SK-N-DZ (cell line): ENCODE results near the gene PRR7.

ENCODE experiments used
- DNase-seq: peaks from one replicate; pipeline ENCODE4 v3.0.0-alpha.2; 2015; ENCODE audit warnings: low spot score

PRR7 gene

GRCh38 chr5:177468685-177469628 lies 22.3 kb downstream of the PRR7 start:
- DNase-seq = no peak

GRCh38 chr5:177469750-177470525 lies 23.3 kb downstream of the PRR7 start:
- no peak for DNase-seq

DNA sequence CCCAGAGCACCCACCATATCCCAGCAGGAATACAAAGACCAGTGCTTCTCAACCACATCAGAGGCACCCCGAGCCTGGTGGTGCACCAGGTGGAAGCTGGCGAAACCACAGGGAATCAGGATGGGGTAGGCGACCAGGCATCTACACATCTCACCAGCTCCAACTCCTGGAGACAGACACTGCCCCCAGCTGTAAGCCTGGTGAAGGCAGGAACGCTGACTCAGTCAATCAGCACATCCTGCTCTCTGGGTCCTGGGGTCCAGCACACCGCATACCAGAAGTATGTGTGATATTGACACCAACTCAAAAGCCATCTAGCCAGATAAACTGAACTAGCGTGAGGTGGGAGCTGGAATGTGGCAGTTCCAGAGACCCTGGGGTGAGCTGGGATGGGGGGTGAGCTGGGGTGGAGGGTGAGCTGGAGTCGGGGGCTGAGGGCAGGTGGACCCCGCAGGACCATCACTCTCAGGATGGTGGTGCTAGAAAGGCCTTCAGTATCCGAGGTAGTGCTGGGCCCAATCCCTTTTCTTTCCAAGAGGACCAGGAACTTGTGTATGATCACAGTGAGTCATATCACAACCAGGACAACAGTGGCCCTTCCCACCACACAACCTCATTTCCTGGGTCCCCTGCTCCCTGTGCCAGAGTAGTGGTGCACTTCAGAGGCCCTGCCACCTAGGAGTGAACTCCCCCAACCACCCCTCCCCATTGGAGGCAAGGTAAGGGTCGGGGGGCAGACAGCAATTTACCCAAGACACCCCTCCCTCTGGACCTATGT lies 24.3 kb downstream of the PRR7 start:
- DNase-seq = no peak

- DNase-seq = no peak
Observed at GRCh38 chr5:177471610-177472356, 25.2 kb downstream of the PRR7 start.

GRCh38 chr5:177472460-177473442 lies 26.1 kb downstream of the PRR7 start:
- DNase-seq = peak; percentile 68

DNA sequence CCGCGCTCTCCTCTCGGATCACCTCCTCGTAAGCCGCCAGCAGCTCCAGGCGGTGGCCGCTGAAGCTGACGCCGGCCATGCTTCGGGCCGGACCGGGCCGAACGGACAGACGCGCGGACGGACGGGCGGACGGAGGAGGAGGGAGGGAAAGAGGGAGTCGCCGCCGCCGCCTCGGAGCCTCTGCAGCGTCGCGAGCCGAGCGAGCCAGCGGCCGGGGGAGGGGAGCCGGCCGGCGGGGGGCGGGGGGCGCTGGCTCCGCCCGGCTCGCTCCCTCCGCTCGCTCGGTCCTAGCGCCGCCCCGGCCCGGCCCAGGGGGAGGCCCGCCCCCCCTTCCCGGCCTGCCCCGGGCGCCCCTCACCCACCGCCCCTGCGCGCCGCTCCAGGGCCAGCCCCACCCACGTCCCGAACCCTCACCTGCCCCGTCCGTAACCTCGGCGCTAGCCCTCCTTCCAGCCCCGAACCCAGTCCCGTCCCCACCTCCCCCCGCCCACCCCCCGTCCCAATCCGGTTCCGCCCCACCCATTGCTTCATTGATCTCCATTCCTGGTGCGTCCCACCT lies 26.9 kb downstream of the PRR7 start, which contains the start of gene DBN1:
Gene DBN1 (minus strand): TSS at position 192 of the 559 bp plus-strand sequence. CDS start 113 bp downstream, at position 79.
- no peak for DNase-seq

GRCh38 chr5:177474002-177474476 lies 27.4 kb downstream of the PRR7 start:
- no peak for DNase-seq

DNA sequence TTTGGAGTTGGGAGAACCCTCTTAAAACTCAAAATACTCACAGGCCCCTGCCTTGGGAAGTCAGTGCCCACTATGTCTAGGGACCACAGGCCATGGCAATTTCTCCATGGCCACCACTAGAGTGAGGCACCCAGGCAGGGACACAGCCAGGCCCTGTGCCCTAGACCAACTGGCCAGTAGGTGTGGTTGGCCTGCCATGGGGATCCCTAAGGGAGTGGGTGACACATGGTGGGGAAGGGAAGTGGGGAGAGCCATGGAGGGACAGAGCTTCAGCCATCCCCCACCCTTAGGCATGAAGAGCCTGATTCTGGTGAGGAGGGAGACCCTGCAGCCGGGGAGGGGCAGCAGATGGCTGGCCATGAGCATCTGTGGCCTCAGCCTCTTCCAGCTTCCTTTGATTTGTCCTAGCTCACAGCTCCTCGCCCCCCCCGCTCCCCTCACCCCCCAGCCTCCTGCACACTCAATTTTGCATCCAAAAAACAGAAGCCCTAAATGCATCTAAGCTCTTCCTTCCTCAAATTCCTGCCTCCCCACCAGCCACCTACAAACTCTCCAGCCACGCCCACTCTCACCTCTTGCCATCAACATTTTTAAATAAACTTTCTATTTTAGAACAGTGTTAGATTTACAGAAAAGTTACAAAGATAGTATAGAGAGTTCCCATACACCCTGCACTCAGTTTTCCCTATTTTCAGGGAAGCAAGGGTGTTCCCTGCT lies 28.4 kb downstream of the PRR7 start:
- no peak for DNase-seq

DNA sequence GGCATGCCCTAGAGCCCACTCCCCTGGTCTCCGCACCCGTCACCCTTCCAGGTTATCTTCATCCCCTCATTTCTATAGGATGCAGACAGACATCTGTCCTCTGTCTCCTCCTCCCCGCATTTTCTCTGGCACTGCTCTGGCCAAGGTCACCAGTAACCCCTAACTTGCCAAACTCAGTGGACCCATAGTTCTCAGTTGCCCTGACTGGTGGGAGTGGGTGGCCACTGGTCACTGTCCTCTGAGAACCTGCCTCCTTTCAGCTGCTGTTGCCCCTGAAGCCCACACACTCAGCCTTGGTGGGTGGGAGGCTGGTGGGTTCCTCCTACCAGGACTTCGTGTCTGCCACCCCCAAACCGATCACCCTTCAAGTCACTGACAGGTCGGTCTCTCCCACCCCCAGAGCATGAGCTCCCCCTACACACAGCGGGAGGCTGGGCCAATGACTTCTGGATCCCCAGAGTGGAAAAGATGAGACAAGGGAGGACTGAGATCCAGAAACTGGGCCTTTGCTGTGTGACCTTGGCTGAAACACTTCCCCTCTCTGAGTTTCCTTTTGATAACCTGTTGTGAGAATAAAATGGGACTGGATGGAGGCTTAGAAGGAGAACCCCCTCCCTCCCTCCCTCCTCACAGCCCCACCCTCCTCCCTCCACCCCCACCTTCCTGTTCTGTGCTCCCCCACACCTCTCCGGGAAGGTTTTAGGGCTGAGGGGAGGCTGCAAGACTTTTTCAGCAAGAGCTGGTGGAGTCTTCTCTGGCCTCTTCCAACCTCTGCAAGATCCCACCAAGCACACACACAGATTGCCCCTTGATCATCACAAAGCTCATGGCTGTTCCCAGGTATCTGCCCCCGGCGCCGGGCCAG lies 29.2 kb downstream of the PRR7 start:
- DNase-seq = no peak

GRCh38 chr5:177476531-177477233 lies 30.1 kb downstream of the PRR7 start:
- no peak for DNase-seq

DNA sequence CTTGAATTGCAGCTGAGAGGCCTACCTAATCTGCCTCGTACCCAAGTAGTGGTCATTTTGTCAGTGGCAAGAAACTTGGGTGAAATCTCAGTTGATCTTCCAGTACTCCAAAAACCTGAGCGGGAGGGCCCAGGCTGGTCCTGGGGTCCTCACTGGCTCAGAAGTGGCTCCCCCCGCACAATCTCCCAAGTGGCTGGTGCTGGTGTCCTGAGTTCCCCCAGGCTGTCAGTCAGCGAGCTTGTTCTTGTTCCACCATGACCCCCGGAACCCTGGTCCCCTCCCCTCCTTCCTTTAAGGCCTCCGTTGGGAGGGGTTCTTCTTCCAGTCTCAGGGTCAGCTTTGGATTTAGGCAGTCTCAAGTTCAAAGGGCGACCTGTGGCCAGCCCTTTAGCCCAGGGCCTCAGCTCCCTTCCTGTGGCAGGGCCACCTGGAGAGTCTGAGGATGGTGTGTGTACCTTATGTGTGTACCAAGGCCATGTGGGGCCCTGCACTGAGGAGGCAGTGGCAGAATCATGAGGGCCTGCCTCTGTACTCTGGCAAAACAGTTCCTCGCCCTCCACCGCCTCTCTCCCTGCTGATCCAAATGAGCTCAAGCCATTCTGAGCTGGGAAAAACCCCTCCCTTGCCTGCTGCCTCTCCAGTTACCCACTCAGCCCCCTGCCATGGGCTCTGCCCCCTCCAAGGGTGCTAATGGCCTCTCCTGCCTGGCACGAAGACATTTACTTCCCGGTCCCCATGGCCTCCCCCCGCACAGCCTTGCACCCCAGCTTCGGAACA lies 31.3 kb downstream of the PRR7 start:
- DNase-seq = no peak

DNA sequence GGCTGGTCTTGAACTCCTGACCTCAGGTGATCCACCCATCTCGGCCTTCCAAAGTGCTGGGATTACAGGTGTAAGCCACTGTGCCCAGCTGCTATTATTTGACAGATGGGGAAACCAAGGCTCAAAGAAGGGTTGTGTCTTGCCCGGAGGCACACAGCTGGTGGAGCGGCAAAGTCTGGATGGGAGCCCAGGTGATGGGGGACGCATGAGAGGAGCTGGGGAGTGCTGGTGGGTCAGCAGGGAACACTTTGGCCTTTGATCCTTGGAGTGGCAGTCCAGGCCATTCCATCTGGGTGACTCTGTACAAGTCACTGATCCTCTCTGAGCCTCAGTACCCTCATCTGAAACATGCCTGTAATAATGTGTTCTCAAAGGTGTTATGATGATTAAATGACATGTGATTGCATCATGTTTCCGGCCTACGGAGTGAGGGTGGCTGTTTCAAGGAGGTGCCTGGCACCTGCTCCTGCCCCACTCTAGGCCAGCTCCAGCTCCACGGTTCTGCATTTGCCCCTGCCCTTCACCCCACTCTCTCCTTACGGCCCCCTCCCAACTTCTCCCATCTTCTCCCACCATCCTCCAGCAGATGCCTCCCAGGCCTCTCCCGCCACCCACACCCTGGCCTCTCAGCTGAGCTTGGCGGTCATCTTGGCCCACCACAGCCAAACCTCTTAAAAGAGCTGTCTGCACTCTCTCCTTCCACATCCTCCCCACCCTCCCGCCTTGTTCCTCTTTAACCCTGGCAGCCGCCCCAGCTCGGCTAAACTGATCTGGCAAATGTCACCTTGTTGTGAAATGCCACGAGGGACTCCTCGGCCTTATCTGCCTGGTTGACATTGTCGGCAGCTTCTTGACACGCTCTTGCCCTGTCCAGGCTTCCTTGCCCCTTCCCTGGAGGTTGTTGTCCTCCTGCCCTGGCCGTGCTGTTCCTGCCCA lies 32.4 kb downstream of the PRR7 start:
- peak; percentile 87 for DNase-seq

DNA sequence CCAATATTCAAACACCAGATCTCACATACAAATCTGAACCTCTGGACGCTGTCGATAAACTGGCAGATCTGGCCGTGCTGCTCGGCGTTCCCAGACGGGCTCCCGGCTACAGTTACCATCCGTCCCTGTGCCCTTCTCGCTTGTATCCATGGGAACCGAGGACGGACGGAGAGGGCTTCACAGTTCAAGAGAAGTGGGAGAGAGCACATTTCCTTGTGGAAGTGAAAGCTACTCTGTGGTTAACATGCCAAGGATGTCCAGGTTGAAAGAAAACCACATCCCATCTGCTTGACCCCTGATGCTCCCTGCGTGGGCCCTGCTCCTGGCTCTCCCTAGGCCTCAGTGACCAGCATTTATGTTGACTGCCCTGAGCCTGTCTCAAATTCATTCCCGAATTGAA lies 33.2 kb downstream of the PRR7 start:
- DNase-seq = peak; percentile 52

- no peak for DNase-seq
Observed at GRCh38 chr5:177482359-177482795, 35.8 kb downstream of the PRR7 start.

GRCh38 chr5:177483042-177483441 lies 36.4 kb downstream of the PRR7 start:
- DNase-seq = no peak
